ENCODE results near the gene GRAMD1C. TPM values are rescaled to one million over a fixed set of nuclear protein-coding genes. Genes with fewer than 3 reads are reported as not detected.

The GRAMD1C gene
- total RNA-seq, 2 experiments from 2014 or later: 0.22 to 0.55 TPM

- no peaks in the 10 kb centered on the region for H3K36me3 Mint-ChIP-seq (ENCODE audit: low read depth)
- peak overlapping the region; percentile 91 for H3K4me3 Mint-ChIP-seq
- H3K36me3 ChIP-seq (ENCODE audit: insufficient read depth, low read length): no peaks in the 10 kb centered on the region
- CTCF ChIA-PET: interaction anchor here (1.2 kb wide), 1 partner anchor 34 kb away, joined by 3 read pairs; no protein-coding TSS in a partner anchor
- peak overlapping the region; percentile 61 for H3K4me3 ChIP-seq (ENCODE audit: low read length)
- no peak overlapping the region for H3K27ac ChIP-seq (ENCODE audit: low read depth in 1 of 2, low read length in 2 of 2)
- no peaks in the 10 kb centered on the region for H3K9me3 ChIP-seq (ENCODE audit: control insufficient read depth in 1 of 2, insufficient read depth in 1 of 2, low read length in 2 of 2)
- POLR2A ChIA-PET: no interaction called here
- DNase-seq (no peak), ATAC-seq (ENCODE audit: poor library complexity) (no peak)
- H3K27me3 ChIP-seq (ENCODE audit: control insufficient read depth in 1 of 2, insufficient read depth in 2 of 2, low read length in 2 of 2): peaks cover 0 to 3% of the 10 kb centered on the region in 2 experiments
- H3K4me1 Mint-ChIP-seq (ENCODE audit: low read depth): peaks cover 18% of the 10 kb centered on the region
- H3K27ac Mint-ChIP-seq: peak overlapping the region; percentile 18
- H3K27me3 Mint-ChIP-seq: peaks cover 13% of the 10 kb centered on the region
- H3K4me1 ChIP-seq (ENCODE audit: insufficient read depth, low read length): peaks cover 15% of the 10 kb centered on the region
- intact Hi-C loops (cut with DNase I, micrococcal nuclease): loop anchor here (5.0 to 10.0 kb wide), 3 partner anchors 110 to 452 kb away; partner anchors contain the start of genes ATP6V1A (in 1 of the 2), CCDC191 (in 1 of the 2), NAA50 (in 1 of the 2) and QTRT2 (in 1 of the 2)
- H3K9me3 Mint-ChIP-seq: no peaks in the 10 kb centered on the region
- no peak for TF ChIP-seq CTCF (IDR thresholded peaks at IDR 0.05)
Measured at GRCh38 chr3:113946831-113947230, 108.2 kb downstream of the GRAMD1C start.

GRCh38 chr3:113947372-113948014 lies 108.9 kb downstream of the GRAMD1C start, which contains the start of gene ZDHHC23:
Gene ZDHHC23 (plus strand): TSS chr3:113948013. CDS start chr3:113948803, 790 bp downstream.
- peaks cover 15% of the 10 kb centered on the region for H3K4me1 ChIP-seq (ENCODE audit: insufficient read depth, low read length)
- no peaks in the 10 kb centered on the region for H3K9me3 Mint-ChIP-seq
- ChIA-PET CTCF (no interaction called here), POLR2A (no interaction called here)
- no peaks in the 10 kb centered on the region for H3K9me3 ChIP-seq (ENCODE audit: control insufficient read depth in 1 of 2, insufficient read depth in 1 of 2, low read length in 2 of 2)
- H3K27me3 ChIP-seq (ENCODE audit: control insufficient read depth in 1 of 2, insufficient read depth in 2 of 2, low read length in 2 of 2): peaks cover 0 to 3% of the 10 kb centered on the region in 2 experiments
- TF ChIP-seq CTCF (IDR thresholded peaks at IDR 0.05): no peak
- peaks cover 18% of the 10 kb centered on the region for H3K4me1 Mint-ChIP-seq (ENCODE audit: low read depth)
- ATAC-seq (ENCODE audit: poor library complexity) (peak; percentile 89), DNase-seq (peak; percentile 25 to 90 (median 54))
- peak within 1 kb of the TSS; percentile 91 for H3K4me3 Mint-ChIP-seq
- H3K36me3 Mint-ChIP-seq (ENCODE audit: low read depth): no peaks in the 10 kb centered on the region
- no peaks in the 10 kb centered on the region for H3K36me3 ChIP-seq (ENCODE audit: insufficient read depth, low read length)
- H3K27ac ChIP-seq (ENCODE audit: low read depth in 1 of 2, low read length in 2 of 2): no peak within 1 kb of the TSS
- peak within 1 kb of the TSS; percentile 25 for H3K27ac Mint-ChIP-seq
- H3K27me3 Mint-ChIP-seq: peaks cover 13% of the 10 kb centered on the region
- intact Hi-C loops (cut with DNase I, micrococcal nuclease): loop anchor here (2.0 to 10.0 kb wide), 4 partner anchors 110 to 453 kb away; partner anchors contain the start of genes ATP6V1A (in 1 of the 2), CCDC191 (in 1 of the 2), NAA50 (in 1 of the 2) and QTRT2 (in 1 of the 2)
- H3K4me3 ChIP-seq (ENCODE audit: low read length): peak within 1 kb of the TSS; percentile 84

- Mint-ChIP-seq H3K27me3 (peaks cover 13% of the 10 kb centered on the region), H3K9me3 (no peaks in the 10 kb centered on the region), H3K4me1 (ENCODE audit: low read depth) (peaks cover 21% of the 10 kb centered on the region), H3K36me3 (ENCODE audit: low read depth) (no peaks in the 10 kb centered on the region), H3K4me3 (peak overlapping the region; percentile 87), H3K27ac (peak overlapping the region; percentile 25)
- Histone ChIP-seq H3K4me3 (ENCODE audit: low read length) (peak overlapping the region; percentile 84), H3K27me3 (ENCODE audit: control insufficient read depth in 1 of 2, insufficient read depth in 2 of 2, low read length in 2 of 2) (peaks cover 0 to 3% of the 10 kb centered on the region in 2 experiments), H3K9me3 (ENCODE audit: control insufficient read depth in 1 of 2, insufficient read depth in 1 of 2, low read length in 2 of 2) (no peaks in the 10 kb centered on the region), H3K4me1 (ENCODE audit: insufficient read depth, low read length) (peaks cover 15% of the 10 kb centered on the region), H3K36me3 (ENCODE audit: insufficient read depth, low read length) (no peaks in the 10 kb centered on the region), H3K27ac (ENCODE audit: low read depth in 1 of 2, low read length in 2 of 2) (no peak overlapping the region)
- intact Hi-C loops (cut with DNase I, micrococcal nuclease): loop anchor here (2.0 to 10.0 kb wide), 4 partner anchors 109 to 453 kb away; partner anchors contain the start of genes ATP6V1A (in 1 of the 2), CCDC191 (in 1 of the 2), NAA50 (in 1 of the 2) and QTRT2 (in 1 of the 2)
- TF ChIP-seq CTCF (IDR thresholded peaks at IDR 0.05): no peak
- CTCF ChIA-PET: no interaction called here
- ATAC-seq (ENCODE audit: poor library complexity) (peak; percentile 36), DNase-seq (peak in 10 of 14 experiments; percentile 3 to 61 (median 15))
- POLR2A ChIA-PET: no interaction called here
Measured at GRCh38 chr3:113948015-113948917, 109.7 kb downstream of the GRAMD1C start.

All from CD4-positive, alpha-beta T cell (primary cell).